ENCODE results near the gene SPC25.

DNA sequence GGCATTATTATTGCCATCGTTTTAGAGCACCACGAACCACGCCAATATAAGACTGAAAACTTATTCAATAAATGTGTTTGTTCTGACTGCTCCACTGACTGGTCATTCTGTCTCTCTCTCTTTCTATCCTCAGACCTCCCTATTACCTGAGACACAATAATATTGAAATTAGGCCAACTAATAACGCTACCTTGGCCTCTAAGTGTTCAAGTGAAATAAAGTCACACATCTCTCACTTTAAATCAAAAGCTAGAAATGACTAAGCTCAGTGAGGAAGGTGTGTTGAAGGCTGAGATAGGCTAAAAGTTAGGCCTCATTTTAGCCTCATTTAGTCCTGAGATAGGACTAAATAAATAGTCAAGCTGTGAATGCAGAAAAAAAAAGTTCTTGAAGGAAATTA lies 49.7 kb upstream of the SPC25 start:
- no peak for TF ChIP-seq TCF7 (IDR thresholded peaks at IDR 0.05; ENCODE audit: borderline replicate concordance)
- no peak for TF ChIP-seq EZH2 (IDR thresholded peaks at IDR 0.05; ENCODE audit: borderline replicate concordance, control insufficient read depth, low read depth, low read length)
- no peak for TF ChIP-seq ZZZ3 (IDR thresholded peaks at IDR 0.05; ENCODE audit: control insufficient read depth, insufficient read length, low read depth)
- no peak for TF ChIP-seq ZNF207 (IDR thresholded peaks at IDR 0.05; ENCODE audit: borderline replicate concordance)
- TF ChIP-seq LARP7 (IDR thresholded peaks at IDR 0.05): no peak
- no peak for TF ChIP-seq CBX3 (IDR thresholded peaks at IDR 0.05; ENCODE audit: borderline replicate concordance, low read depth)
- no peak for TF ChIP-seq FOS (IDR thresholded peaks at IDR 0.05; ENCODE audit: borderline replicate concordance, extremely low read depth, insufficient read length)
- TF ChIP-seq, protein P1, sequence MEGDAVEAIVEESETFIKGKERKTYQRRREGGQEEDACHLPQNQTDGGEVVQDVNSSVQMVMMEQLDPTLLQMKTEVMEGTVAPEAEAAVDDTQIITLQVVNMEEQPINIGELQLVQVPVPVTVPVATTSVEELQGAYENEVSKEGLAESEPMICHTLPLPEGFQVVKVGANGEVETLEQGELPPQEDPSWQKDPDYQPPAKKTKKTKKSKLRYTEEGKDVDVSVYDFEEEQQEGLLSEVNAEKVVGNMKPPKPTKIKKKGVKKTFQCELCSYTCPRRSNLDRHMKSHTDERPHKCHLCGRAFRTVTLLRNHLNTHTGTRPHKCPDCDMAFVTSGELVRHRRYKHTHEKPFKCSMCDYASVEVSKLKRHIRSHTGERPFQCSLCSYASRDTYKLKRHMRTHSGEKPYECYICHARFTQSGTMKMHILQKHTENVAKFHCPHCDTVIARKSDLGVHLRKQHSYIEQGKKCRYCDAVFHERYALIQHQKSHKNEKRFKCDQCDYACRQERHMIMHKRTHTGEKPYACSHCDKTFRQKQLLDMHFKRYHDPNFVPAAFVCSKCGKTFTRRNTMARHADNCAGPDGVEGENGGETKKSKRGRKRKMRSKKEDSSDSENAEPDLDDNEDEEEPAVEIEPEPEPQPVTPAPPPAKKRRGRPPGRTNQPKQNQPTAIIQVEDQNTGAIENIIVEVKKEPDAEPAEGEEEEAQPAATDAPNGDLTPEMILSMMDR (IDR thresholded peaks at IDR 0.05 in 2 of 3, conservative IDR thresholded peaks at IDR 0.05 in 1 of 3; ENCODE audit: control insufficient read depth in 2 of 3, extremely low read depth in 1 of 3, insufficient read depth in 1 of 3, low read depth in 3 of 3, low read length in 3 of 3): no peak
- TF ChIP-seq CREB1 (IDR thresholded peaks at IDR 0.05; ENCODE audit: low read depth): no peak
- TF ChIP-seq SP1 (IDR thresholded peaks at IDR 0.05; ENCODE audit: low read depth, low read length): no peak
- no peak for TF ChIP-seq POLR2AphosphoS2 (IDR thresholded peaks at IDR 0.05; ENCODE audit: low read depth, low read length)
- no peak for TF ChIP-seq SPI1 (IDR thresholded peaks at IDR 0.05; ENCODE audit: borderline replicate concordance, insufficient read depth, low read depth, low read length)
- no peak for TF ChIP-seq MEF2B (IDR thresholded peaks at IDR 0.05; ENCODE audit: partially characterized antibody, poor library complexity, severe bottlenecking)
- TF ChIP-seq HDGF (IDR thresholded peaks at IDR 0.05): no peak
